HG03095 (cell line): Measurements from ENCODE around the gene SESN1.

Experiments used
- ATAC-seq: cut with Tn5 transposase; IDR thresholded peaks from one replicate; pipeline ENCODE4 v1.9.1; 2021; ENCODE audit warnings: moderate library complexity; ENCODE audit not compliant: unreplicated experiment

SESN1 gene

DNA sequence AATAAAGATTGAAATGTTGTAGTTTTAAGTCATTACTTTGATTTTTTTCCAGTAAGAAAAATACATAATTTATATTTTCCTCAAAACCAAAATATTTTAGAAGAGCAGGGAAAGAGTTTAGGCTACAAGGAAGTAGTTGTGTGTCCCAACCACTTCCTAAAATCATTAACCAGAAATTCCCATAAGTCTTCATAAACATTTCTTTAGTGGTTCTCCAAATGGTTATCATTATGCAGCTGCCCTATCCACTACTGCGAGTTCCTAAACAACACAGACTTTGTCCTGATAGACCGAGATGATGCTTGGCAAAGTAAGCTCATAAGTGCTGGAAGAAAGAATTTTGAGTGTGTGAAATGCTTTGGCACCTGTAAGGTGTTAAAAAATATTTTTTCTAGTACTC, 152.8 kb downstream of the SESN1 start:
- ATAC-seq, result no peak

DNA sequence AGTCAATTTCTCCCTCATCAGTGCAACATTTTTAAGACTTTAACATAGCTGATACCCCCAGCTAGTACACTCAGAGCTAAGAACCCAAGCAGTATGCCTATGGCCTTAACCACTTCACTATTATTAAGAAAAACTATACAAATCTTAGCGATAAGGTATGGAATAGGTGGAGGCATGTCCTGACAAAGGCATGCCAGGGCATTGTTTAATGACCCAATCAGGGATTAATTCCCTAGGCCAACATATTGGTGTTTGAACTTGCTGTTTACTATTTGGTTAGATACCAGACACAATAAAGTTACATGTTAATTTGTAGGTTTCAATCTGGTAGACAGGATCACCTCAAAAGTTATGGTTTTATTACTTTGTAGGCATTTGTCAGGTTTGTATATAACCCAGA, 153.4 kb downstream of the SESN1 start:
- no peak for ATAC-seq

GRCh38 chr6:108940741-108941140, 153.9 kb downstream of the SESN1 start:
- no peak for ATAC-seq

DNA sequence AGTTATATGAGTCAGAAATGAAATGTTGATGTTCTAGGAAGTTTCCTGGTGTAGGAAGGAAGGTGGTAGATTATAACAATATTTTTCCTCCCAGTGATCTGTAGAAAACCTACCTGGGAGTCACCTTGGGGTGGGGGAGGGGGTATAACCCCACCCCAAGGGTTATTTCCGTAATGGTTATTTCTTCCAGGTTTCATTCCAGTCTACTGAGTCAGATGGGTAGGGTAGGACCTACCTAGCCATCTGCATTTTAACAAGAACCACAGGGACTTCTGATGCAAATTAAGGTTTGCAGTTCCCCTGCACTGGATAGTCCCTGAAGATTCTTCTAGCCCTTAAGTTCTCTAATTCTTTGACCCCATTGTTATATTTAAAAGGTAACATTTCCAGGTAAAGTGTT, 157.5 kb downstream of the SESN1 start:
- no peak for ATAC-seq
